HEK293T (cell line): ENCODE measurements around the gene PTGR3.

Experiments
- ARNT ChIP-seq: fragments of 450-650 bp; IDR thresholded peaks from 2 replicates; pipeline ENCODE4 v1.6.1; 2017; ENCODE audit warnings: mild to moderate bottlenecking
- HDGF ChIP-seq: fragments of 450-650 bp; IDR thresholded peaks from 2 replicates; pipeline ENCODE4 v1.6.1; 2017; ENCODE audit warnings: antibody characterized with exemption, borderline replicate concordance

DNA sequence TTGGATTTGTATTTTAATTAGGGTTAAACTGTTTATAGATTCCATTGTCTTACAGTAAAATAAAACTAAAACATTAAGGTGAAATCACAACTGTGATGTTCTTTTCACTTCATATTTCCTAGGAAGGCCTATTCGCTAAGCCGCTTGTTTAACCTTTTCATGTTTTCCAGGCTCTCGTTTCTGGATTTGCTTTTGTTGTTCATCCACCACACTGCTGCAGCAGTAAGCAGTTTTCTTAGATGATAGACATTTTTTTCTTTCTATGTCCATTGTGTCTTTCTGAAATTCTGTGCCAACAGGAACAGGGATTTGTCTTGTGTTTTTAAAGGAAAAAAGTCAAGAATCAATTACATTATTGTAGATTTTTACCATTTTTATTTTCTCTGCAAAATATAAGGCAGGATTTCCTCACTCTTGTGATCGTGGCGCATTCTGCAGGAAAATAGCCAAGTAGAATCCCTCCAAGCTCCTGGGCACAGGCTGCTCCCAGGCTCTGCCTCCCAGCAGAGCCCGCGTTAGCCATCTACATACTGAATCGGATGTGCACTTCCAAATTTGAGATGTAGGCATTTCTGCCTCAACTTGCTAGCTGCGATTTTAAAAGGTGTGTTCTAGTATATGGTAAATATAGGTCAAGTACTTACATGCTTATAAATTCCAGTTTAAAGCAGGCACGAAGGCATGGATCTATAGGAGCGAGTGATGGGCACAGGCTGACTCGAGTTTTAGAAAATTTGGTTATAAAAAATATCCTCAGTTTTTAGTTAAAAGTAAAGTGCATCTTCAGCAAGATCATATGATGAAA, 11.8 kb upstream of the PTGR3 start:
- TF ChIP-seq ARNT (no peak), HDGF (no peak)
